Activated gamma-delta T cell treated with anti-CD3 and anti-CD28 coated beads, Interleukin-2, amount 50 U/mL, for 16 hours (primary cell): ENCODE measurements around the gene GPR15LG.

ENCODE experiments used
- DNase-seq: peaks from one replicate; pipeline ENCODE4 v3.0.0-alpha.2; 2020; ENCODE audit warnings: low read depth

Gene GPR15LG

GRCh38 chr10:84214612-84215235, 41.1 kb downstream of the GPR15LG start:
- DNase-seq, result no peak

- no peak for DNase-seq
Measured at GRCh38 chr10:84216834-84217233, 43.2 kb downstream of the GPR15LG start.

DNA sequence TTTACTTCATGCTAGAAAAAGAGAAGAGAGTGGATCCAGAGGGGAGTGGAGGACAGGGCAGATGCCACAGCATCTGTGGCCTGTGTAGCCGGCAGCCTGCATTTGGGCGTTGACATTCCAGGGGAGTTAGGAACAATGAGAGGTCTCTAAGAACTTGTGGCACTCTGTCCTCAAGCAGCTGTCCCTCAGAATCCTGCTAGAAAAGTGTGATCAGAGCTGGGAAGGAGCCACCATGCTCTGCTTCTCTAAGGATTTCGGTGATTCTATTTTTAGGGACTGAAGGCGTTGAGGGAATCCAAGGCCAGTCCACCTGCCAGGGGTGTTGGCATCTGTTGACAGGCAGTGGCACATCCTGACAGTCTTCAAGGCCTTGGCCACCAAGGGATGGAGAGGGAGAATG, 44.1 kb downstream of the GPR15LG start:
- DNase-seq, result no peak

- DNase-seq, result no peak
Measured at GRCh38 chr10:84221916-84222315, 48.3 kb downstream of the GPR15LG start.

DNA sequence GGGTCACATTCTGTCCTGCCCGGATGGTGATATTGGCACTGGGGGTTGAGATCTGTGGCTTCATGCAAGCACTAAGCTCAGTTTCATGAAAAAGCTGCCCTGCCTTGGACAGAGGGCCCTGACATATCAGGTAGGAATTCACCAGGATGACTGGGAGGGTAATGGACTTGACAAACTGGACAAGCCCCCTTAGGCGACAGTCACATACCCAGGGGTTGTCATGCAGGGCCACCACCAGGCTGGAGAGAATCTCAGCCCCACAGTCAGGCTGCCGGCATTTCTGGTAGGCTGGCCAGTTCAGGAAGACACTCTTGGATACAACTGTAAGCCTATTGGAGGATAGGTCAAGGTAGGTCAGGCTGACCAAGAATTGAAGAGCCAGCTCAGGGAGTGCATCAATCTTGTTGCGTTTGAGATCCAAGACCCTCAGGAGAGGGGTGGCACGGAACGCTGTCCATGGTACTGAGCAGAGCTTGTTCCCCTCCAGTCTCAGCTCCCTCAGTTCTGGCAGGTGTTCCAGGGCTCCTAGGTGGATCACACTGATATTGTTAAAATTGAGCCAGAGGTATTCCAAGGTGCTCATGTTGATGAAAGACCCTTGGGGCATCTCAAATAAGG, 50.9 kb downstream of the GPR15LG start:
- no peak for DNase-seq

DNA sequence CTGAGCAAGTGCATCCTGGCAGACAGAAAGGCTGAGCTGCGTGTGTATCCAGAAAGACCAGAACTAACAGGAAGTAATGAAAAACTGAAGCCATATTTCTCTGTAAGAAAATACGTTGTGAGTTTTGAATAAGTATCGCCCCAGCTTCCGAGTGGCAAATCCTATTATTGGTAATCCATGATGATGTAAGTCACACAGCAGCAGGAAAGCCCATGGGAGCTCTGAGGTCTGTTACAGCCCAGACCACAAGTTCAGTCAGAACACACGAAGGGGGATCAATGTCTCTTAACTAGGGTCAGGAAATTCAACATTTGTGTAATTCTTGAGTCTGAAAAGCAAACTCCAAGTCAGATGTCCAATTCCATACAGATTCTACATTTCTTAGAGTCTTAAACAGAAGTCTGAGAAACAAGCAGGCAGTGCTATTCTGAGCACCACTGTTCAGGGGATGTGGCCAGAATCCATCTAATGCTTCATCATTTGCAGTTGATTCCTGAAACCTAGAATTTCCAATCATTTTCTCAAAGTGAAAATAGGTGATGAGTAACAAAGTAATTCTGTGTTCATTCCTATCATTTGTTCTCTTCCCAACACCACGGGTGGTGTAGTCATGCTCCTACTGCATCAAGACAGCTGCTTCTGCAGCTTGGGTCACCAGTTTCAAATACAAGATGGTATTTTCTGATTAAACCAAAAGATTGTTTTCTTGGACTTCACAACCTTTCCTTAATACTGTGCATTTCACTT, 52.0 kb downstream of the GPR15LG start, which contains the start of gene LRIT2:
Gene LRIT2 (minus strand): TSS at position 118 of the 747 bp plus-strand sequence. CDS start 24 bp downstream, at position 94.
- DNase-seq, result no peak

DNA sequence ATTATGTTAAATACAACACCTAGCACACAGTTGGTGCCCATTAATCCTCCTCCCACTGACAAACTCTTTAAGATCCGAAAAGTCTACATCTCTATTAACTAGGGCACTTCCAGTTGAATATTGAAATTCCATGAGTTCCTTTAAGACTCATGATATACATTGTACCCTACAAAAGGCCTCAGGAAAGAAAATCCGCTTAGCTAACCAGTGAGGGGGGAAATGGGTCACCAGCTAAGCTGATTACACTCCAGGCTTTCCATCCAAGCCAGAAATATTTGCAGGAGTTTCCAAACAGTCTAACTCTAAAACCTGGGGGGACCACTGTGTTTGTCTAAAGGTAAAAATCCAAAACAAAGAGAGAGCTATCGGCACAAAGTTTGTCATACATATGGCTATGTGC, 53.0 kb downstream of the GPR15LG start:
- DNase-seq, result no peak

- DNase-seq, result no peak
Measured at GRCh38 chr10:84227810-84228209, 54.2 kb downstream of the GPR15LG start.

- DNase-seq, result no peak
Measured at GRCh38 chr10:84230359-84230758, 56.8 kb downstream of the GPR15LG start.

GRCh38 chr10:84232376-84232775, 58.8 kb downstream of the GPR15LG start:
- no peak for DNase-seq

DNA sequence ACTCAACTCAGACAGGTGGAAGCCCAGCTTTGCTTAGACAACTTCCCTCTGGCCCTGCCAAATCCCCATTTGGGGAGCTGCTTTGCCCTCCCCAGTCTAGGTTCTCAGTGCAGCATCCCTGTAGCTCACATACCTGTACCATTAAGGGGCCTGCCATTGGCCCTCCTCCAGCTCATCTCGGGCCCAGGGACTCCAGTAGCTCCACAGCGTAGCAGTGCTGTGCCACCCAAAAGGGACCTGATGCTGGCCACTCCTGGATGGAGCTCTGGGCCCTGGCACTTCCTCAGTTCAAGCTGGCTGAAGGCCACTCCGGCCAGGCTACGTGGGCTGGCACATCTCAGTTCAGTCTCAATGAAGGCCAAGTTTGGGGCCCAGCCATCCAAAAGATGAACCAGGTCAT, 60.3 kb downstream of the GPR15LG start:
- no peak for DNase-seq

GRCh38 chr10:84234479-84234878, 60.9 kb downstream of the GPR15LG start:
- DNase-seq, result no peak
